ENCODE results near the gene SCN2B.

Gene SCN2B

DNA sequence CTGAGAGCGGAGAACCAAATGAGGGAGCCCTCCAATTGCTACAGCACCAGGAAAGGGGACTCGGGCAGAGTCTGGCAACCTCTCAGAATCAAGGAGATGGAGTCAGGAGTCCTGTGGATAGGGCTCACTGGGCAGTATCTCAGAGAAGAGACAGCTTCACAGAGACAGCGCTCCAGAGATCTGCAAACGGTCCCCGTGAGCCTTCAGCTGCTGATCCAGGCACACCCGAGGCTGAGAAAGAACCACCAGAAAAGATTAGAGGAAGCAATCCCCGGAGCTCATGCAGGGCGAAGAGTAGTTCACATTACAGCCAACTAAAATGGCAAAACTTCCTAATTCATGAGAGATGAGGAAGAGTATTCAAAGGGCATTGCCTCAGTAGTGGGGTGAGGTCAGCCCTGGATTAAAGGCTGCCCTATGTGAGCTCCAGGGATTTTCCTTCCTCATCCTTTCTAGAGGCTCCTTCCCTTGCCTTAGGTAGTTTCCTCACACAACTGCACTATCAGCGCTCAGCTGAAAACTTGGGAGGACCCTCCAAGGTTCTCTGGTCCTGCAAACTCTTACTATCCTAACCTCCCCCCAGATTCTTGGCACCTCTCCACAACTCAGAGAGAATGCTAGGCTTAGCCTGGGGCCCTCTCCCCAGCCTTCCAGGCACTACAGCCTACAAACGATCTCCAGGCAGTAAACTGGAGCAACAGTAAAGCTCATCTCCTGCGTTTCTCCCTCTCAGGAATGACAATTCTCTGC is 47.5 kb downstream of the SCN2B start:
- DNase-seq = no peak

DNA sequence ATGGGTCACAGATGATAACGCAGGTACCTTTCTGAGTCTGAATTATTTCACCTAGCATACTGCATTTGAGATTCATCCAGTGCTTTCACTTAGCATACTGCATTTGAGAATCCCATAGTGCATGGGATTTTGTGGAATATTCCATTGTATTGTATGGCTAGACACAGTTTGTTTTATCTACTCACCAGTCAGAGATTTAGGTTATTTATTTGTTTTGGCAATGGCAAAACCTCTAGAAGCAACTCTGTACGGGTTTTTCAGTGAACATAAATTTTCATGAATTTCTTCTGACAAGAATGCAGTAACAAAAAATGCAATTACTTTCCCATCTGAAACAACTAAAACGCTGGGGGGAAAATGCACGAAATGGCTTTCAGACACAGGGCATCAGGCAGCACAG is 48.1 kb downstream of the SCN2B start:
- DNase-seq = no peak

DNA sequence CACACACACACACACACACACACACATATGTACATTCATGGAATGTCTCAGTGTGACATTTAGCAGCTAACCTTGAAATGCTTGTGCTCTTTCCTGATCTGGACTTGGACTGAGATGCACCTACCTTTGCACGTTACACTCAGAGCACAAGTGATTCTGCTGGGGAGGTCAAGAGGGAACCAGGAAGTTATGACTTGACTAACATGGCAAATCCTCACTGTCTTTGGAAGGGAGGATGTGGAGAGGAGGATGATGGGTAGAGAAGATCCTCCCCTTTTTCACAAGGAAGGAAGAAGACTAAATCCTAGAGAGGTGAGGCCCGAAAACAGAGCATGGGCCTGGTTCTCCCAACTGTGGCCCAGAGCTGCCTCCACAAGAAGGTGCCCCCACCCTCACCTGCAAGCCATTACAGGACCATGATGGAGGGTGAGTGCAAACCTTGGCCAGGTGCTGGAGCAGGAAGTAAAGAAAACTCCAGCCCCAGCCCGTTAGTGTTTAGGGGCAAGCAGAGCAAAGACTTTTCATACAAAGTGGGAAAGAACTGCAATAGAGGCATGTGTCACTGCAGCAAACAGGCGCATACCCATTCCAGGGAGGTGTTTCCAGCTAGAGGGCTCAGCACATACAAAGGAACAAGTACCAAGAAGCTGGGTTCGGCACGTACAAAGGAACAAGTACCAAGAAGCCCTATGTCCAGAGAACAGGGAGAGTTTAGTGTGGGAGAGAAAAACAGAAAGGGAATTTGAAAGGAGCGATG is 50.2 kb downstream of the SCN2B start:
- peak; percentile 35 to 39 for DNase-seq

DNA sequence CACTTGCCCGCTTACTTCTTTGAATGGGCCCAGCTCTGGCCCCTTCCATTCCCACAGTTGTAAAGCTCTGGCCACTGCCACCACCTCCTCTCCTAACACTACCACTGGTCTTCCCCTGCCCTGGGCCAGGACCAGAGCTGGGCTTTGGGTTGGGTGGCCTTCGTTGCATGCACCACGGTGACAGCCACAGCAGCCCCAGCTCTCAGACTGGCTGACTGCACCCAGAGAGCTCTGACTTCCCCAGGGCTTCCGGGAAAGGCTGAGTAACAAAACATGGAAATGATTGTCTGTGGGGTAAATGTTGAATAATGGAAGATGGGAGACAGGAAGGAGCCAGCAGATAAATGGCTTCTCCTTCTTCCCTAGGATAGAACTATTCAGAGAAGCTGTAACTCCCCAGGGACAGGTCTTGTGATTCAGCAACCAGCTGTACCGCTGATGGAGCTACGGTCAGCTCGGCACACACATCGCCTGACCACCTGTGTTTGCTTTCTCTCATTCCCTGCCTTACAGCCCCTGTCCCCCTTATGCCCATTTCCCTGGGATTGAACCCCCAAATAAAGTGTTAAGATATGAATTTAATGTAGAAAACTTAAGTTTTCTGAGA is 51.4 kb downstream of the SCN2B start:
- DNase-seq = peak; percentile 28 to 54

DNA sequence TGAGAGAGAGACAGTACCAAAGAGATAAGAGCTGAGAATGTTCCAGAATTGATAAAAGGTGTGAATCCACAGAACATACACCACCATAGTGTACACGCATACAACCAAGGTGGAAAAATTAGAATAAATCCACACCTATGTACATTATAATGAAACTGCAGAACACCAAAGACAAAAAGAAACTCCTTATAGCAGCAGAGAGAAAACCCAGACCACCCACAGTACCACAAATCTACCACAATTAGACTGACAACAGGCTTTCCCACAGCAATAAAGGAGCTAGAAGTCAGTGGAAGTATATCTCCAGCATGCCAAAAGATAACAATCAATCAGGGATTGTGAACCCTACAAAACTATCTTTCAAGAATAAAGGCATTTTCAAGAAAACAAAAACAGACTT is 55.6 kb downstream of the SCN2B start:
- DNase-seq = no peak

DNA sequence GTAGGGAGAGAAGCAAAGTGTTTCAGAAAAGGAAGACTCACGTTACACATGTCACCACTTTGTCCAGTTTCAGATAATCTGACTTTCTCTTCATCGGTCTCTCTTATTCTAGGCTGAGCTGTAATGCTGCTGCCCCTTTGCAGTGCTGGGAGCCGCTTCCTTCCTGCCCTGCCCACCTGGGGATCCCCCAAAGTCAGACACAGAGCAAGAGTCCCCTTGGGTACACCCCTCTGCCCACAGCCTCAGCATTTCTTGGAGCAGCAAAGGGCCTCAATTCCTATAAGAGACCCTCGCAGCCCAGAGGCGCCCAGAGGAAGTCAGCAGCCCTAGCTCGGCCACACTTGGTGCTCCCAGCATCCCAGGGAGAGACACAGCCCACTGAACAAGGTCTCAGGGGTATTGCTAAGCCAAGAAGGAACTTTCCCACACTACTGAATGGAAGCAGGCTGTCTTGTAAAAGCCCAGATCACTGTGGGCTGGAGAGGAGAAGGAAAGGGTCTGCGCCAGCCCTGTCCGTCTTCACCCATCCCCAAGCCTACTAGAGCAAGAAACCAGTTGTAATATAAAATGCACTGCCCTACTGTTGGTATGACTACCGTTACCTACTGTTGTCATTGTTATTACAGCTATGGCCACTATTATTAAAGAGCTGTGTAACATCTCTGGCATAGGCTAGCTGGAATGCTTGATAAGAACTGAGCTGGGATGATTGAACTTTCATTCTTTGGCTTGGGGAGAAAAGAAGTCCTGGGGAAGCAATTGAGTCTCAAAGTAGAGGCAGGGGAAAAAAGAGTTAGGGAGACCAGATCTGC is 58.4 kb downstream of the SCN2B start:
- no peak for DNase-seq

DNA sequence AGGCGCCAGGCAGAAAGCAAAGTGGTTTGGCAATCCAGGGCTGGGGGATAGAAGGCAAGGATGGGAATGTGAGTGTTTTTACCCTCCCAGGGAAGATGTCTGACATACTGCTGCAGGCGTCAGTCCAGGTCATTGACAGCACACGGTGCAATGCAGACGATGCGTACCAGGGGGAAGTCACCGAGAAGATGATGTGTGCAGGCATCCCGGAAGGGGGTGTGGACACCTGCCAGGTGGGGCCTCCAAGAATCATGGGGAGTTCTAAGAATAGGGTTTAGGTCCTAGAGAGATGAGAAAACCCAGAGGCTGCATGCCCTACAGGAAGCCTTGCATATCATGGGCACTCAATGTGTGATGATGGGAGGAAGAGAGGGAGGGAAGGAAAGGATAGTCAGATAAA is 61.4 kb downstream of the SCN2B start:
- DNase-seq = no peak

DNA sequence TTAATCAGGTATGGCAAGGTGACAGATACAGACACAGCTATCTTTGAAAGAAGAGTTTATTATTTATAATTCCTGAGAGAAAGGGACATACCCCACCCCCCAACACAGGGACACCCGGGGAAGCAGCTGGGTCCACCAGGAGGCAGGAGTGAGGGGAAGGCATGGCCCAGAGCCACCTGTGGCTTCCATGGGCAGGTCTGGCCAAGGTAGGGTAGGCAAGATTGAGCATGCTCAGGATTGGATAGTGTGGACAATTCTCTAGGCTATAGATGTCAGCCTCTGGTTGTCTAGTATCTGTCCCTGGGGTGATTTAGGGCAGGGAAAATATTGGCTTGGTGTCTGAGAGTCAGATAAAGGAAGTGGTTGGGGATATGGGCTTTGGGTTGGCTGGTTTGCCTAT is 62.2 kb downstream of the SCN2B start:
- DNase-seq = no peak

DNA sequence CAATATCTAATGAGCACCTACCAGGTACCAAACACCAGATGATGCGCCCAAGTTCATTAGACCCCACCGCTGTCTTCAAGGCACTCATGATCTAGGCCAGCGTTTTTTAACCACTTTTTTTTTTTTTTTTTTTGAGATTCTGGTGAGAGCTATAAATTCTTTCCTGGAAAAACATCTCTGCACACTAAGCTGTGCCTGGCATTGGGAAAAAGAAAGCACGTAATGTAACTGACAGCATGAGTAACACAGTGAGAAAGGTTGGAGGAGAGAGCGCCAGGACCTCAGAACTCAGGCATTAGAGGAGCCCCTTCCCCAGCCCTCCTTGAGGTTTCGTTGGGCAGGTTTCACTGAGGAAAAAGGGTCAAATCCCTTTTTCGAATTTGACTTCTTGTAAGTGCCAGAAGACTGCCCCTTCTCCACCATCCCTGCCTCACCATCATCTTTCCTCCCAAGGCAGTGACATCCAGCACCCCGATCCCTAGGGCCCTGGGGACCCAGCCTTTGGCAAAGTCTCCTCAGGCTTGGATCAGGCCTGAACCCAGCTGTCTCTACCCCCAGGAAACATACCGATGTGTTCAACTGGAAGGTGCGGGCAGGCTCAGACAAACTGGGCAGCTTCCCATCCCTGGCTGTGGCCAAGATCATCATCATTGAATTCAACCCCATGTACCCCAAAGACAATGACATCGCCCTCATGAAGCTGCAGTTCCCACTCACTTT is 63.6 kb downstream of the SCN2B start:
- DNase-seq = no peak
